ENCODE measurements around the gene ASIC3.

Gene ASIC3

DNA sequence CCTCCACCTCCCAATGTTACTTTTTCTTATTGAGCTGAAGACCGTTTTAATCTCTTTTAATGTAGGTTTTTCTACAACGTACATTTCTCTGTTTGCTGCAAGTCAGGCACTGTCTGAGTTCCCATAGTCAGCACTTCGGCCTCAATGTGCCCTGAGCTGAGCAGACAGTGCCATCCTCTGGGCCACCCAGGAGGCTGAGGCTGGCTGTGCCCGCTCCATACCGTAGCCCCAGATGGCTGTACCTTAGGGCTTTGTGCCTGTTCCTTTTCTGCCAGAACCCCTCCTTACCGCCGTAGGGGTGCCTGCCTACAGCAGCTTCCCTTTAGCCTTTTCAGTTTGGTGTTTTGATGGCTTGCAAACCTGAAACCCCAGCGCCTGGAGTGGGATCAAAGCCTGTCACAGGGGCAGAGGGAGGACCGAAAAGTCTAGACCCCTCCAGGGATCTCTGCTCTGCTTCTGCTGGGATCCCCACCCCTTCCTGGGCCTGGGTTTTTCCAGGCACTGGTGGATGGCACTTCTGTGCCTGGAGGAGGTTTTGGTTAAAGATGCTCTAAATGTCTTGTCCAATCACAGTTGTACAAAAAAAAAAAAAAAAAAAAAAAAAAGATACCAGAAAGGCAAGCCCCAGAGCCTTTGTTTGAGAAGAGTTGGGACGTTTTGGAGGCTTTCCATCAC, 46.9 kb downstream of the ASIC3 start:
- no peak overlapping the region for H3K4me3 ChIP-seq (ENCODE audit: low read length, poor library complexity, severe bottlenecking)
- no peaks in the 10 kb centered on the region for H3K9me3 ChIP-seq (ENCODE audit: insufficient read depth, low read depth, low read length)
- no peak overlapping the region for H3K9ac ChIP-seq (ENCODE audit: low read depth, low read length, poor library complexity, severe bottlenecking)
- H3K4me2 ChIP-seq (ENCODE audit: low read depth, low read length, poor library complexity, severe bottlenecking): no peak overlapping the region
- H2AFZ ChIP-seq (ENCODE audit: low read length): no peak overlapping the region
- no peaks in the 10 kb centered on the region for H3K9me2 ChIP-seq (replicated peaks; ENCODE audit: low read depth, low read length)
- peaks cover 70% of the 10 kb centered on the region; the same call in 1 of the 2 replicates for H3K79me2 ChIP-seq (ENCODE audit: insufficient read depth, low read length)
- no peaks in the 10 kb centered on the region for H3K4me1 ChIP-seq (ENCODE audit: insufficient read depth, low read length, poor library complexity, severe bottlenecking)
- H4K20me1 ChIP-seq (ENCODE audit: insufficient read depth, low read length, poor library complexity, severe bottlenecking): peaks cover 42% of the 10 kb centered on the region
- TF ChIP-seq, protein P1, sequence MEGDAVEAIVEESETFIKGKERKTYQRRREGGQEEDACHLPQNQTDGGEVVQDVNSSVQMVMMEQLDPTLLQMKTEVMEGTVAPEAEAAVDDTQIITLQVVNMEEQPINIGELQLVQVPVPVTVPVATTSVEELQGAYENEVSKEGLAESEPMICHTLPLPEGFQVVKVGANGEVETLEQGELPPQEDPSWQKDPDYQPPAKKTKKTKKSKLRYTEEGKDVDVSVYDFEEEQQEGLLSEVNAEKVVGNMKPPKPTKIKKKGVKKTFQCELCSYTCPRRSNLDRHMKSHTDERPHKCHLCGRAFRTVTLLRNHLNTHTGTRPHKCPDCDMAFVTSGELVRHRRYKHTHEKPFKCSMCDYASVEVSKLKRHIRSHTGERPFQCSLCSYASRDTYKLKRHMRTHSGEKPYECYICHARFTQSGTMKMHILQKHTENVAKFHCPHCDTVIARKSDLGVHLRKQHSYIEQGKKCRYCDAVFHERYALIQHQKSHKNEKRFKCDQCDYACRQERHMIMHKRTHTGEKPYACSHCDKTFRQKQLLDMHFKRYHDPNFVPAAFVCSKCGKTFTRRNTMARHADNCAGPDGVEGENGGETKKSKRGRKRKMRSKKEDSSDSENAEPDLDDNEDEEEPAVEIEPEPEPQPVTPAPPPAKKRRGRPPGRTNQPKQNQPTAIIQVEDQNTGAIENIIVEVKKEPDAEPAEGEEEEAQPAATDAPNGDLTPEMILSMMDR (conservative IDR thresholded peaks at IDR 0.05; ENCODE audit: low read length): peak; percentile 12; the same call in 1 of the 2 replicates
- no peak for TF ChIP-seq EZH2phosphoT487 (IDR thresholded peaks at IDR 0.05; ENCODE audit: borderline replicate concordance)
- H3K36me3 ChIP-seq (ENCODE audit: insufficient read depth, low read length): no peaks in the 10 kb centered on the region
- no peaks in the 10 kb centered on the region for H3F3A ChIP-seq (ENCODE audit: low read depth)
- H3K27me3 ChIP-seq (ENCODE audit: insufficient read depth, low read length, poor library complexity, severe bottlenecking): no peaks in the 10 kb centered on the region

DNA sequence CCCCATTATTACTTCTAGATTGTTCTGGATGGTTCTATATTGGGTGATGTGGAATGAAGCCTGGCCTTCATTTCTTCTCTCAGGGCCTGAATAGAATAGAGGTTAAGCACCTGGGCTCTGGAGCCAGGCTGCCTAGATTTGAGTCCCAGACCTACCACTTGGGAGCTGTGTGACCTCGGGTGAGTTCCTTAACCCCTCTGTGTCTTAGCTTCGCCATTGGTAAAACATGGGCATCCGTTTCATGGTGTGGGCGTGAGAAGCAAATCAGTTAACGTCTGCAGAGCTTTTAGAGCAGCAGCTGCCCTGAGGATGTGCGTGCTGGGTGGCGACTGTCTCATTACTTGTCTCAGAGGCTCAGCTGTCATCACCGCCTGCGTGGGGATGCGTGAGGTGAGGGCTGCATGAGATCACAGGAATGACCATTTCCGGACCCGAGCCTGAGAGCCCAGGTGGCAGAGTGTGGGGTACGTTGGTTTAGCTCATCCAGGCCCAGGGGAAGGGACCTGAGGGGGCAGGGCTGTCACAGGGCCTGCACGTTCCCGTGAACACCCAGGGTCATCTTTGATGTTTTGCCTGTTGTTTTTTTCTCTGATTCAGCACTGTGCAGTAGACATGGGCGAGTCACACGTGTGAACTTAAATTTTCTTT, 47.6 kb downstream of the ASIC3 start:
- Histone ChIP-seq H3K36me3 (ENCODE audit: insufficient read depth, low read length) (no peaks in the 10 kb centered on the region), H3K9ac (ENCODE audit: low read depth, low read length, poor library complexity, severe bottlenecking) (no peak overlapping the region), H3K4me1 (ENCODE audit: insufficient read depth, low read length, poor library complexity, severe bottlenecking) (no peaks in the 10 kb centered on the region), H3K4me2 (ENCODE audit: low read depth, low read length, poor library complexity, severe bottlenecking) (no peak overlapping the region), H3K27me3 (ENCODE audit: insufficient read depth, low read length, poor library complexity, severe bottlenecking) (no peaks in the 10 kb centered on the region), H3K9me3 (ENCODE audit: insufficient read depth, low read depth, low read length) (no peaks in the 10 kb centered on the region), H3K4me3 (ENCODE audit: low read length, poor library complexity, severe bottlenecking) (no peak overlapping the region), H4K20me1 (ENCODE audit: insufficient read depth, low read length, poor library complexity, severe bottlenecking) (peaks cover 41% of the 10 kb centered on the region), H2AFZ (ENCODE audit: low read length) (no peak overlapping the region), H3F3A (ENCODE audit: low read depth) (no peaks in the 10 kb centered on the region), H3K79me2 (ENCODE audit: insufficient read depth, low read length) (peaks cover 69% of the 10 kb centered on the region; the same call in 1 of the 2 replicates), H3K9me2 (replicated peaks; ENCODE audit: low read depth, low read length) (no peaks in the 10 kb centered on the region)
- TF ChIP-seq EZH2phosphoT487 (IDR thresholded peaks at IDR 0.05; ENCODE audit: borderline replicate concordance): no peak
- TF ChIP-seq, protein P1 (conservative IDR thresholded peaks at IDR 0.05; ENCODE audit: low read length): no peak

GRCh38 chr7:151099486-151100211, 51.3 kb downstream of the ASIC3 start:
- no peaks in the 10 kb centered on the region for H3K4me1 ChIP-seq (ENCODE audit: insufficient read depth, low read length, poor library complexity, severe bottlenecking)
- peaks cover 15% of the 10 kb centered on the region for H4K20me1 ChIP-seq (ENCODE audit: insufficient read depth, low read length, poor library complexity, severe bottlenecking)
- H3K79me2 ChIP-seq (ENCODE audit: insufficient read depth, low read length): peaks cover 41% of the 10 kb centered on the region; the same call in 1 of the 2 replicates
- H3K4me3 ChIP-seq (ENCODE audit: low read length, poor library complexity, severe bottlenecking): no peak overlapping the region
- no peaks in the 10 kb centered on the region for H3F3A ChIP-seq (ENCODE audit: low read depth)
- no peaks in the 10 kb centered on the region for H3K9me2 ChIP-seq (replicated peaks; ENCODE audit: low read depth, low read length)
- H3K27me3 ChIP-seq (ENCODE audit: insufficient read depth, low read length, poor library complexity, severe bottlenecking): no peaks in the 10 kb centered on the region
- TF ChIP-seq, protein P1 (conservative IDR thresholded peaks at IDR 0.05; ENCODE audit: low read length): no peak
- TF ChIP-seq EZH2phosphoT487 (IDR thresholded peaks at IDR 0.05; ENCODE audit: borderline replicate concordance): no peak
- H2AFZ ChIP-seq (ENCODE audit: low read length): no peak overlapping the region
- peaks cover 3% of the 10 kb centered on the region; the same call in 1 of the 2 replicates for H3K36me3 ChIP-seq (ENCODE audit: insufficient read depth, low read length)
- H3K9ac ChIP-seq (ENCODE audit: low read depth, low read length, poor library complexity, severe bottlenecking): no peak overlapping the region
- no peak overlapping the region for H3K4me2 ChIP-seq (ENCODE audit: low read depth, low read length, poor library complexity, severe bottlenecking)
- H3K9me3 ChIP-seq (ENCODE audit: insufficient read depth, low read depth, low read length): no peaks in the 10 kb centered on the region
